COLO668 (cell line): Measurements from ENCODE around the gene MYBPC3.

ENCODE experiments used
- DNase-seq: peaks from one replicate; lab custom pipeline; 2025; ENCODE audit not compliant: unreplicated experiment; lab: John Stamatoyannopoulos, UW

The MYBPC3 gene

DNA sequence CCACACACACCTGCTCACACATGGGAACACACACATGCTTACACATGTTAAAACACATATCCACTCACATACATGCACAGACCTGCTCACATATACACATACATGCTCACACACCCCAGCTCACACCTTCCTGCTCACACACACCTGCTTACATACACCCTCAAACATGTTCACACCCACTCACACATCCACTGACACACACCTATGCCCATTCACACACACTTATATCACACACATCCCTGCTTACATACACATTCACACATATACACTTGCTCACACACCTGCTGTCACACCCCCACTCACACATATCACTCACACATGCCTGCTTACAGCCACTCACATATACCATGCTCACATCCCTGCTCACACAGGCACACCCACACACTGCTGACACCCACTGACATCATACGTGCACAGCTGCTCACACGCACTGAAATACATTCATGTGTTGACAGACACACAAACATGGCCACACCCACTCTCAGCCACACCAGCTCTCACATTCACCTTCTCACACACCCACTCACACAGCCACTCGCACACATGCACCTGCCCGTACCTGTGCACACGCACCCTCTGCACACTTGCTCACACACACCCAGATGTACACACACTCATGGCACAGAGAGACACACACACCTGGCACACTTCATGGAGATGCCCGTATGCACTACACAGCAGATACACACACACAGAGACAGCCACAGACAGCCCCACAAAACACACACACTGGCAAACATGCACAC, 5.7 kb upstream of the MYBPC3 start:
- no peak for DNase-seq

DNA sequence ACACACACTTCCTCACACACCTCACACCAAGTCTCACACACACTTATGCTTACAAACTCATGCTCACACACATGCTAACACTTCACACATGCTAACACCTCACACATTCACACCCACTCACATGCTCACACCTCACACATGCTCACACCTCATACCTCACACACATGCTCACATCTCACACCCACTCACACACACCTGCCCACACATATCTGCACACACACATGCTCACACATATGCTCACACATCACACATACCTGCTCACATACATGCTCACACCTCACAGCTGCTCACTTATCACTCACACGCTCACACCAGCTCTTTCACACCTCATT, 4.5 kb upstream of the MYBPC3 start:
- no peak for DNase-seq

GRCh38 chr11:47356129-47356997, 3.9 kb upstream of the MYBPC3 start:
- no peak for DNase-seq

- peak; percentile 95 for DNase-seq
These were observed 3.0 kb upstream of the MYBPC3 start for GRCh38 chr11:47355283-47356128.

DNA sequence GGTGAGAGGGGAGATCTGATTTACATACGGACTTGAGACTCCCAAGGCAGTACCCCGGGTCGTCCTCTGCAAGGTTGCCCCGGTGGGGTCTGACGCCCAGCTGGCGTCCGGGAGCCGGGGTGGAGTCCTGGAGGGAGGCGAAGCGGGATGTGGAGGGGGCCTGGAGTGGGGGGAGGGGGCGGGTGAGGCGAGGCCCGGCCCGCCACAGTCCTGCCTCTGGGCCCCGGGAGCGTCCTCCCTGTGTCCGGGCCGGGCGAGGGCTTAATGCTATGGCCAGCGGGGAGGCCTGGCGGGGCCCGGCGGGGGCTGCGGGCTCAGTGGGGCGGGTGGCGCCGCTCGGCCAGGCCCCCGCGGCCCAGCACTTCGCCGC, 2.4 kb upstream of the MYBPC3 start:
- DNase-seq: no peak

DNA sequence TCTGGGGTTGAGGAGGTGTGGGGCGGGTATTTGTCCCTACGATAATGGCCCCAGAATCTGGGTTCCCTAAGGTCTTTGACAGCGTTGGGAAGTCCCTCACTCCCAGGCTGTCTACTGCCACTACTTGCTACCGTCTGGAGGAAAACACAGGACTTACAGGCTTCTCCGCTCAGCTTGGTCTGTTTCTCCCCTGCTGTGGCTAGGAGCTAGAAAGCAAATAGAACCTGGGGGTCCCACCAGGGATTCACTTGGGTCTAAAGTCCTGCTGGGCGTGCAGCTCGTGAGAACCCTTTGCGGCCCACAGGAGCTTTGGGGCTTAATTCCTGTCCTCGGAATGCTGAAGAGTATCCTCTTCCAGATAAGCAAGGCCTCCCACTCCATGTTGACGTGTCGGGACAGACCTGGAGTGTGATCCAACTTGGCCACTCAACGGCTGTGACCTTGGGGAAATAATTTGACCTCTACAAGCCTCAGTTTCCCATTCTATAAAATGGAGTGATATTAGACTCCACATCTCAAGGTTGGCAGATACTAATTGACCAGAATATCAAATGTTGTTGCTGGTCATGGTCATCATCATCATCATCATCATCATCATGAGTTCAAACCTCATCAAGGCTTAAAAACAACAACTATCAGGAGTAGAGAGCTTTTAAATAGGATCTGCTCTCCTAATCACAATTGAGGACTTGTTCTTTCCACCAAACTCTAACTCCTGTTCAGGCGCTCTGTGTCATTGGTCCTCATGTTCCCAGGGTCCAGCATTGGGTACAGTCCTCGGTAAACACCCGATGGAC, 1.7 kb upstream of the MYBPC3 start:
- DNase-seq: no peak

GRCh38 chr11:47351156-47352126, 1.1 kb downstream of the MYBPC3 start:
- no peak for DNase-seq

DNA sequence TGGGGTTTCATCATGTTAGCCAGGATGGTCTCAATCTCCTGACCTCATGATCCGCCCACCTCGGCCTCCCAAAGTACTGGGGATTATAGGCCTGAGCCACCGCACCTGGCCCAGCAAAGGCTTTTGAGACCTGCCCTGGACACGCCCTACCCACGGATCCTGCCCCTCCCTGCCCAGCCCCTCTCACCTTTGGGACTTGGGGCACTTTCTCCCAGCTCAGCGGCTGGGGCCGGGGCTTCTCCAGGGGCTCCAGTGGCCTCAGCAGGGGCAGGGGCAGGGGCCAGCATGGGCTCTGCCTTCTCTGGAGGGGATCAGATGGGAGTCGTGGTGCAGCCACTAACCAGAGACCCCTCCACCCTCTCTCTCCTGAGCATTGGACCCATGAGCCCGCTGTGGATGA, 2.2 kb downstream of the MYBPC3 start:
- DNase-seq: no peak

- DNase-seq: no peak
These were observed 2.9 kb downstream of the MYBPC3 start for GRCh38 chr11:47349521-47350095.

DNA sequence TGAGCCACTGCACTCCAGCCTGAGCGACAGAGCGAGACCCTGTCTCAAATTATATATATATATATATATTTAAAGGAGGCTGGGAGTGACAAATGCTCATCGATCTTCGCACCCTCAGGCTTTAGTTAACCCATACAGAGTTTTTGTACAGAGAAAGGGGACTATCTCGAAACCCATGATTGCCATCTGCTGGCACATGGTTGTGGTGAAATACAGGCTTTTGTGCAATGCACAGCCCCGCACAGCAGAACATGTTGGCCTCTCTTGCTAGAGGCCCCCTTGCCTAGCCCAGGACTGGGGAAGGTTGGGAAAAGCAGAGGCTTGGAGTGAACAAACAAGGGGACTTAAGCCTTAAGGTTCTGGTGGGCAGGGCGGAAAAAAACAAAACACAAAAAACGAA, 3.6 kb downstream of the MYBPC3 start:
- peak; percentile 29 for DNase-seq

- no peak for DNase-seq
These were observed 4.2 kb downstream of the MYBPC3 start for GRCh38 chr11:47348131-47348802.

GRCh38 chr11:47347137-47347536, 5.4 kb downstream of the MYBPC3 start:
- no peak for DNase-seq

DNA sequence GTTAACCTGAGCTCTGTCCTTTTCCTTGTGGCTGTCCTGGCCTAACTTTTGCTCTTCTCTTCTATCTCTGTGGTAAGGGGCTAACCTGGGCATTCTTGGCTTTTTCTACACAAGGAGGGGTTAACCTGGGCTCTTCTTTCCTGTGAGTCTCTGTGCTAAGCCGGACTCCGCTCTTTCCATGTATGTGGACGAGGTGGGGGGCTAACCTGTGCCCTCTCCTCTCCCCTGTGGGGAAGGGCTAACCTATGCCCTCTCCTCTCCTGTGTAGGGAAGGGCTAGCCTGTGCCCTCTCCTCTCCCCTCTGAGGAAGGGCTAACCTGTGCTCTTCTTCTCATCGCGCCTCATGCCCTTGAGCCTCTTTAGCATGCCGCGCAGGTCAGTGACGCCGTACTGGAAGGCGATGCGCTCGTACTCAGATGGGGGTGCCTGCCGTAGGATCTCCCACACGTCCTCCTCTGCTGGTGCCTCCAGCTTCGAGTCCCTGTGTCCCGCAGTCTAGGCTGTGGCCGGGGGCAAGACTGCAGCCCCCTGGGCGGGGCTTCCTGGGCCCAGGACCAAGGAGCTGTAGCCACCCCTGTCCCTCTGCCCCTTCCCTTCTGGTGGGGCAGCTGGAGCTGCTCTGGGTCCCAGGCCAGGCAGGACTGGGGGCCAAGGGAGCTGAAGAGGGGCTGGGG, 6.5 kb downstream of the MYBPC3 start:
- DNase-seq: no peak

DNA sequence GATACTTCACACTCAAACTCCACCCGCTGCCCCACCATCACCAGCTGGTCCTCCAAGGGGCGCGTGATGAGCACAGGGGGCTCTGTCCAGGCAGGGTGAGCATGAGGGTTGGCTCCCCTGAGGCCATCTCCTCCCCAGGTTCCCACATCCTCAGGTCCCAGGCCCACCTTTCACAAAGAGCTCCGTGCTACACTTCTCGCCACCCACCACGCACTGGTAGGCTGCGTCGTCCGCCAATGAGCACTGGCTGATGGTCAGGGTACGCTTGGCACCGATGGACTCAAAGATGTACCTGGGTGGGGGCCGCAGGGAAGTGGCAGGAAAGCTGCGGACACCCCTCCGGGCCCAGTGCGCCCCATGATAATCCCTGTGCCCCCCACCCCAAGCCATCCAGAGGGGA, 9.6 kb downstream of the MYBPC3 start:
- DNase-seq: no peak

- DNase-seq: no peak
These were observed 10.3 kb downstream of the MYBPC3 start for GRCh38 chr11:47342036-47342803.

DNA sequence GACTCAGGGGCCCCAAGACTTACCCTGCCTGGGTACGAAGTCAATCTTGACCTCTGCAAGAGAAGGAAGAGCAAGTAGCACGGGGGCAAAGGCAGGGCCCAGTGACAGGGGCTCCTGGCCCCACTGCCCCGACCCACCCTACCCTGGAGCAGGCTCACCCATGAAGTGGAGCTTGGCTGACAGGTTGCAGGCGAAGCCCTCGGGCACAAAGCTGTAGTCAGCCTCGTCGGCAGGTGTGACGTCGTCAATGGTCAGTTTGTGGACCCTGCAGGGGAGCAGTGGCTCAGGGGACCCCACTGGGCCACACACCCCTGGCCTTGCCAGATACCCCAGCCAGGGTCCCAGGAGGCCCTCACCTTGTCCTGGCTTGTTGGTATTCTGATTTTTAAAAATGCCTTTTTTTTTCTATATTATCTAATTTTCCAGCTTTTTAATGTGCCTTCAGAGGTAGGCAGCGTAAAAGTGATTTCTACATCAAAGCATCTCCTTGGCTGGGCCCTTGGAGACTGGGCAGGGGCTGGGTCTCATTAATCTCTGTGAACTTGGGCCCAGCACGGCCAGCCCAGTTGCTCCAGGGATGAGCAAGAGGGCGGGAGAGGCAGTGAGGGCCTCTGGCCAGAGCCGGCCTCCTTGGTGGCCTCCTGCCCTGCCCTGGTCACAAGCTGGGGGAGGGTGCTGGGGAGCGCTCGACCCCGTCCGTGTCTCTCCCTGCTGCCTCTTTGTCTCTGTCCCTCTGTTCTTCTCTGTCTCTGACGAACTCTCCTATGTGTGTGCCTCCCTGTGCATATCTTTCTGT, 11.3 kb downstream of the MYBPC3 start:
- no peak for DNase-seq

- DNase-seq: no peak
These were observed 12.5 kb downstream of the MYBPC3 start for GRCh38 chr11:47340010-47340409.
